ENCODE measurements around the gene SYNE2. TPM values are rescaled to one million over a fixed set of nuclear protein-coding genes. Genes with fewer than 3 reads are reported as not detected.

The SYNE2 gene
- total RNA-seq, 1 experiment from 2014 or later, result 94.2 TPM

DNA sequence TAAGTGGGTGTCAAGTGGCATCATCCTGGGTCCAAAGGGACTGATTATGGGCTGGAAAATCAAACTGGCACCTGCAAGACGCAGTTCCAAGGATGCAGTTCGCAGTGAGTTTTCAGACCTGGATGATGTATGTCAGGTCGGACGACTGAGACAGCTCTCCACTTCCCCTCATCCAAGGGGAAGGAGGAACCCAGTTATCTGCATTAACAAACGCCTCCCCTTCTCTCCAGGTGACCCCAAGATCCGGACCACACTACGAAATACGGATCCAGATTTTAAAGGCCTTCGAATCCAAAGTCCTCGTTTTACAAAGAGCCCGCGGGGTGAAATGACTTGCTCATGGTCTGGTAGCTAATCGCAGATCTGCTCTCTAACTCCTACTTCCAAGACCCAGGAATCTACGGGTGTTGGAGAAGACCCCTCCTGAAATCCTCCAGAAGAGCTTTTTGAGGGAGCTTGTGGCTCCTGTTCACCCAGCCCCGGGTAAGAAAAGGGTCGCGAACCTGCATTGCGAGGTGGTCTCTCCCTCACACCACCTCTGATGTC lies 460 bp upstream of the SYNE2 start:
- Histone ChIP-seq H3K36me3 (ENCODE audit: low read depth) (no peaks in the 10 kb centered on the region), H3K9me3 (ENCODE audit: insufficient read depth, low read depth) (no peaks in the 10 kb centered on the region), H3F3A (ENCODE audit: insufficient read depth, low read depth) (0 out of 2 replicates have a peak, but pooled peaks cover 4% of the 10 kb centered on the region), H3K27ac (no peak overlapping the region), H3K4me1 (replicated peaks; ENCODE audit: insufficient read depth) (peaks cover 18% of the 10 kb centered on the region), H2AFZ (peak overlapping the region; percentile 89), H4K20me1 (ENCODE audit: insufficient read depth) (no peaks in the 10 kb centered on the region), H3K4me2 (peak overlapping the region; percentile 99), H3K79me2 (ENCODE audit: low read depth) (peaks cover 34% of the 10 kb centered on the region), H3K27me3 (ENCODE audit: insufficient read depth, low read depth) (no peaks in the 10 kb centered on the region), H3K4me3 (peak overlapping the region; percentile 72; the same call in 1 of the 2 replicates), H3K9me2 (ENCODE audit: insufficient read depth) (no peaks in the 10 kb centered on the region)
- intact Hi-C loops (cut with micrococcal nuclease; ENCODE audit: unreplicated experiment), result loop anchor here (2.0 to 10.0 kb wide), 3 partner anchors 70 to 208 kb away; partner anchors contain the start of gene WDR89
- no peak for DNase-seq
- BruUV-seq (replicated peaks), result TSS peak; percentile 87
- no peak for TF ChIP-seq CTCF (conservative IDR thresholded peaks at IDR 0.05)
- no peak for TF ChIP-seq EZH2 (IDR thresholded peaks at IDR 0.05; ENCODE audit: low read depth)
- ChIA-PET CTCF (interaction anchor here (0.6 kb wide), 1 partner anchor 653 kb away, joined by 3 read pairs; no protein-coding TSS in a partner anchor), POLR2A (ENCODE audit: unreplicated experiment) (interaction anchor here (0.6 kb wide), 1 partner anchor 15 kb away, joined by 3 read pairs; no protein-coding TSS in a partner anchor)

DNA sequence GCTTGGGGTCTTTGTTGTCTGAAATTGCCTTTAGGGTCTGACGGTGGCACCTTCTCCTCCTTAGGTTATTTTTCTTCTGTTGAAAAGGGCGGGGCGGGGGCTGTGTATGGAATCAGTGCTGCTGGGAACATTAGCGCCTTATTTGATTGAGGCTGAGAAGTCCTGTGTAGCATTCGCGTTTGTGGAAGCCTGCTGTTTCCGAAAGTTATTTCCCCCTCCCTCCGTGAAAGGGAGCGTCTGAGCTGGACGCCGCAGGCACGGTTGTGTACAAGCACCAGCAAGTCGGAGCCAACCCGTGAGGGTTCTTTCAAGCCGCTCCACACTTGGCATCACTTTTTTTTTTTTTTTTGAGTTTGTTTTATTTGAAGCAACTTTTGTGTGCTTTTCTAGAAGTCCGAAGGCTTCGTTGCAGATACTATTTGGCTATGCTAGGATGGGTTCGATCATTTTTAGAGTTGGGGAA lies 1.1 kb downstream of the SYNE2 start:
- TSS peak; percentile 41 for BruUV-seq (replicated peaks)
- POLR2A ChIA-PET (ENCODE audit: unreplicated experiment), result interaction anchor here (0.6 kb wide), 1 partner anchor 56 kb away, joined by 3 read pairs; no protein-coding TSS in a partner anchor
- TF ChIP-seq CTCF (conservative IDR thresholded peaks at IDR 0.05) (no peak), EZH2 (IDR thresholded peaks at IDR 0.05; ENCODE audit: low read depth) (no peak)
- H3F3A ChIP-seq (ENCODE audit: insufficient read depth, low read depth), result 0 out of 2 replicates have a peak, but pooled peaks cover 4% of the 10 kb centered on the region
- no peaks in the 10 kb centered on the region for H3K27me3 ChIP-seq (ENCODE audit: insufficient read depth, low read depth)
- CTCF ChIA-PET, result no interaction called here
- DNase-seq, result peak; percentile 63 to 75
- H3K79me2 ChIP-seq (ENCODE audit: low read depth), result peaks cover 46% of the 10 kb centered on the region
- no peaks in the 10 kb centered on the region for H3K9me2 ChIP-seq (ENCODE audit: insufficient read depth)
- no peak overlapping the region for H3K27ac ChIP-seq
- intact Hi-C loops (cut with micrococcal nuclease; ENCODE audit: unreplicated experiment), result loop anchor here (1.0 to 10.0 kb wide), 5 partner anchors 10 to 209 kb away; partner anchors contain the start of gene WDR89
- no peaks in the 10 kb centered on the region for H4K20me1 ChIP-seq (ENCODE audit: insufficient read depth)
- no peaks in the 10 kb centered on the region for H3K36me3 ChIP-seq (ENCODE audit: low read depth)
- H3K9me3 ChIP-seq (ENCODE audit: insufficient read depth, low read depth), result no peaks in the 10 kb centered on the region
- peak overlapping the region; percentile 89 for H2AFZ ChIP-seq
- peaks cover 23% of the 10 kb centered on the region for H3K4me1 ChIP-seq (replicated peaks; ENCODE audit: insufficient read depth)
- H3K4me3 ChIP-seq, result peak overlapping the region; percentile 72
- peak overlapping the region; percentile 99 for H3K4me2 ChIP-seq

DNA sequence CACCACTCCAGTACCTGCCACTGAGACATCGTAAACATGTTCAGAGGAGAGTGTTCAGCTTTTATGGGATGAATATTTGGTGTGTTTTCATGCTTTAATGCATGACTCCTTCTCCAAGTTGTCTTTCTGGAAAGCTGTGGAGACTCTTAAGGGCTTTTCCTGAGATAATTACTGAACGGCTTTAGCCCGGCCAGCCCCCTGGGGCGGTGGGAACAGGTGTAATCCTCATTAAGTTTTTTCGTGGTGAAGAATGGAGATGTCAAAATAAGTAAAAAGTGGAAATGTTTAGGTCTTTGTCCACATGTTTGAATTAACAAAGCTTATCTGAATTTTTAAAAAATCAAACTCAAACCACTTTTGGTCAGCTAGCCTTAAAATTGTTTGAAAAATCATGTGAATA lies 1.5 kb downstream of the SYNE2 start:
- TF ChIP-seq CTCF (conservative IDR thresholded peaks at IDR 0.05) (no peak), EZH2 (IDR thresholded peaks at IDR 0.05; ENCODE audit: low read depth) (no peak)
- no peaks in the 10 kb centered on the region for H3K9me2 ChIP-seq (ENCODE audit: insufficient read depth)
- H3K4me1 ChIP-seq (replicated peaks; ENCODE audit: insufficient read depth), result peaks cover 23% of the 10 kb centered on the region
- H4K20me1 ChIP-seq (ENCODE audit: insufficient read depth), result no peaks in the 10 kb centered on the region
- peak overlapping the region; percentile 99 for H3K4me2 ChIP-seq
- POLR2A ChIA-PET (ENCODE audit: unreplicated experiment), result no interaction called here
- no peak for DNase-seq
- H2AFZ ChIP-seq, result peak overlapping the region; percentile 89
- H3K27me3 ChIP-seq (ENCODE audit: insufficient read depth, low read depth), result no peaks in the 10 kb centered on the region
- intact Hi-C loops (cut with micrococcal nuclease; ENCODE audit: unreplicated experiment), result loop anchor here (5.0 to 10.0 kb wide), 2 partner anchors 88 to 210 kb away; partner anchors contain the start of gene WDR89
- no peaks in the 10 kb centered on the region for H3K9me3 ChIP-seq (ENCODE audit: insufficient read depth, low read depth)
- H3K79me2 ChIP-seq (ENCODE audit: low read depth), result peaks cover 51% of the 10 kb centered on the region
- CTCF ChIA-PET, result no interaction called here
- 0 out of 2 replicates have a peak, but pooled peaks cover 4% of the 10 kb centered on the region for H3F3A ChIP-seq (ENCODE audit: insufficient read depth, low read depth)
- no peak overlapping the region for H3K27ac ChIP-seq
- BruUV-seq (replicated peaks), result no TSS peak
- H3K36me3 ChIP-seq (ENCODE audit: low read depth), result no peaks in the 10 kb centered on the region
- peak overlapping the region; percentile 72 for H3K4me3 ChIP-seq

Measured in PC-9 (cell line).